Upper lobe of left lung (tissue), 6 donors: Measurements from ENCODE around the gene ERMP1. TPM values are rescaled to one million over a fixed set of nuclear protein-coding genes. Genes with fewer than 3 reads are reported as not detected.

Experiments used
- ATAC-seq, 2 donors: fragments of 200-7000 bp; cut with Tn5 transposase; one replicate each; pipeline ENCODE4 v1.9.1; 2022; ENCODE audit warnings: mild to moderate bottlenecking in 2 of 2, moderate library complexity in 2 of 2; ENCODE audit not compliant: low FRiP score in 2 of 2
- DNase-seq, 2 donors: peaks; one replicate each; pipeline ENCODE4 v3.0.0-alpha.2; 2019 to 2020
- H3K27ac ChIP-seq, 4 donors: fragments of 200-600 bp; sonication (generic); one replicate each; pipeline ENCODE4 v1.5.1; 2016 to 2019
- H3K27me3 ChIP-seq, 4 donors: fragments of 200-600 bp; sonication (generic); one replicate each; pipeline ENCODE4 v1.5.1; 2017 to 2019
- H3K36me3 ChIP-seq, 4 donors: fragments of 200-600 bp; sonication (generic); one replicate each; pipeline ENCODE4 v1.5.1; 2016 to 2019
- H3K4me1 ChIP-seq, 4 donors: fragments of 200-600 bp; sonication (generic); one replicate each; pipeline ENCODE4 v1.5.1; 2018 to 2019
- H3K4me3 ChIP-seq, 4 donors: fragments of 200-600 bp; sonication (generic); one replicate each; pipeline ENCODE4 v1.5.1; 2017 to 2019; ENCODE audit warnings: mild to moderate bottlenecking in 2 of 4, moderate library complexity in 1 of 4
- H3K9me3 ChIP-seq, 4 donors: fragments of 200-600 bp; sonication (generic); one replicate each; pipeline ENCODE4 v1.5.1; 2018 to 2019
- EP300 ChIP-seq, 4 donors: sonication (generic); formaldehyde crosslinking; IDR thresholded peaks; one replicate each; pipeline ENCODE4 v1.5.1; 2017; ENCODE audit warnings: antibody characterized with exemption in 4 of 4, control low read depth in 2 of 4
- POLR2A ChIP-seq, 4 donors: fragments of 450-650 bp; IDR thresholded peaks; one replicate each; pipeline ENCODE4 v1.5.1; 2016 to 2017; ENCODE audit warnings: antibody characterized with exemption in 4 of 4, mild to moderate bottlenecking in 2 of 4
- POLR2AphosphoS5 ChIP-seq, 2 donors: sonication (generic); formaldehyde crosslinking; IDR thresholded peaks; one replicate each; pipeline ENCODE4 v1.5.1; 2017; ENCODE audit warnings: antibody characterized with exemption in 2 of 2
- WGBS, 2 donors: methylation state at CpG; one replicate each; pipeline ENCODE4 v1.1.5; 2017 to 2018; 5-methylcytosine and 5-hydroxymethylcytosine counted together
- total RNA-seq, 6 donors: library from RNA; depleted of rRNA in 4 of 6; stranded (reverse); fragments of >200 nt in 4 of 6; gene quantifications; one replicate each; pipeline versions ENCODE4 v1.1.0 to v1.2.1, GENCODE V29; 2016 to 2021
- TF ChIP-seq, protein P1 (sequence below), 6 experiments: fragments of 450-650 bp in 4 of 6; fragments of 200-600 bp in 2 of 6; sonication (generic) in 2 of 6; IDR thresholded peaks; one replicate each; pipeline ENCODE4 v1.5.1; 2016 to 2019; ENCODE audit warnings: antibody characterized with exemption in 6 of 6
- donor health status: DM: no; HTN: no; CAD: no; lungs with moderate emphysema.
- donor health status: DM: no; HTN: yes; CAD: no; lungs with severe emphysema.

ERMP1 gene
- total RNA-seq, 6 donors from 2014 or later: 8.4 to 27.4 (median 20.5) TPM

DNA sequence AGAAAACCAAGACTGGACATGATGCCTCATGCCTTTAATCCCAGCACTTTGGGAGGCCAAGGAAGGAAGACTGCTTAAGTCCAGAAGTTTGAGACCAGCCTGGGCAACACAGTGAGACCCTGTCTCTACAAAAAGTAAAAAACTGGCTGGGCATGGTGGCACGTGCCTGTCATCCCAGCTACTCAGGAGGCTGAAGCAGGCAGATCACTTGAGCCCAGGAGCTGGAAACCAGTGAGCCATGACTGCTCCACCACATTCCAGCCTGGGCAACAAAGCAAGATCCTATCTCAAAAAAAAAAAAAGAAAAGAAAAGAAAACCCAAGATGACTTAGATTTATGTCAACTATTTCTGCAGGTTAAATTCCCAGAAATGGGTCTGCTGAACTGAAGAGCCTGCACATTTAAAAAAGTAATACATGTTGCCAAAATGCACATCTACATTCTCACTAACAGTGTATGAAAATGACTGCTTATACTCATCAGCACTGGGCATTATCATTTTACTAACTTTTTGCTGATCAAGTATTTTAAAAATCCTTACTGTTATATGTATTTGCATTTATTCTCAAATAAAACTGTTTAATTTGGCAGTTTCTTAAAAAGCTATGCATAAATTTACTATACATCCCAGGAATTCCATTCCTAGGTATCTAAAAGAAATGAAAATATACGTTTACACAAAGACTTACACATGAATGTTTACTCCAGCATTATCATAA lies 14.3 kb downstream of the ERMP1 start:
- no peaks in the 10 kb centered on the region for H3K4me1 ChIP-seq
- WGBS, 2 donors: 81 to 94% methylated on average over 2 of the region's 2 CpGs
- H3K36me3 ChIP-seq: peaks cover 0 to 39% (median 6%) of the 10 kb centered on the region in 4 donors

DNA sequence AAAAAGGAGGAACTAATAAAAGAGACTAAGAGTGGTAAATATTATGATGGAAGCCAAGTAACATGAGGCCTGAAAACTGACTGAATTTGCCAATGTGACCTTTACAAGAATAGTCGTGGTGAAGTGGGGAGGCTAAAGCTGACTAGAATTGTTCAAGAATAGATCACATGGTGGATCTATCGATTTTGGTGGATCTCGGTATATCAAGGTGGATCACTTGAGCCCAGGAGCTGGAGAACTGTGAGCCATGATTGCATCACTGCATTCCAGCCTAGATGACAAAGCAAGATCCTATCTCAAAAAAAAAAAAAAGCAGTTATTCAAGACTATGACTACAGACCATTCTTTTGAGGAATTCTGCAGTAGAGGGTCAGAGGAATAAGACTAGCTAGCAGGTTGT lies 15.1 kb downstream of the ERMP1 start:
- ATAC-seq: no peak
- Histone ChIP-seq H3K9me3 (no peaks in the 10 kb centered on the region), H3K4me1 (no peaks in the 10 kb centered on the region), H3K27me3 (no peaks in the 10 kb centered on the region), H3K27ac (no peak overlapping the region), H3K36me3 (peaks cover 0 to 35% (median 5%) of the 10 kb centered on the region in 4 donors), H3K4me3 (no peak overlapping the region)
- TF ChIP-seq POLR2AphosphoS5 (IDR thresholded peaks at IDR 0.05): no peak
- no peak for TF ChIP-seq POLR2A (IDR thresholded peaks at IDR 0.05)
- no peak for TF ChIP-seq EP300 (IDR thresholded peaks at IDR 0.05)
- TF ChIP-seq, protein P1, sequence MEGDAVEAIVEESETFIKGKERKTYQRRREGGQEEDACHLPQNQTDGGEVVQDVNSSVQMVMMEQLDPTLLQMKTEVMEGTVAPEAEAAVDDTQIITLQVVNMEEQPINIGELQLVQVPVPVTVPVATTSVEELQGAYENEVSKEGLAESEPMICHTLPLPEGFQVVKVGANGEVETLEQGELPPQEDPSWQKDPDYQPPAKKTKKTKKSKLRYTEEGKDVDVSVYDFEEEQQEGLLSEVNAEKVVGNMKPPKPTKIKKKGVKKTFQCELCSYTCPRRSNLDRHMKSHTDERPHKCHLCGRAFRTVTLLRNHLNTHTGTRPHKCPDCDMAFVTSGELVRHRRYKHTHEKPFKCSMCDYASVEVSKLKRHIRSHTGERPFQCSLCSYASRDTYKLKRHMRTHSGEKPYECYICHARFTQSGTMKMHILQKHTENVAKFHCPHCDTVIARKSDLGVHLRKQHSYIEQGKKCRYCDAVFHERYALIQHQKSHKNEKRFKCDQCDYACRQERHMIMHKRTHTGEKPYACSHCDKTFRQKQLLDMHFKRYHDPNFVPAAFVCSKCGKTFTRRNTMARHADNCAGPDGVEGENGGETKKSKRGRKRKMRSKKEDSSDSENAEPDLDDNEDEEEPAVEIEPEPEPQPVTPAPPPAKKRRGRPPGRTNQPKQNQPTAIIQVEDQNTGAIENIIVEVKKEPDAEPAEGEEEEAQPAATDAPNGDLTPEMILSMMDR (IDR thresholded peaks at IDR 0.05): no peak
- WGBS, 2 donors: 87 to 92% methylated on average over 3 of the region's 3 CpGs
- no peak for DNase-seq

More for the DNA sequence above, 14.3 kb downstream of the ERMP1 start:
- Histone ChIP-seq H3K9me3 (no peaks in the 10 kb centered on the region), H3K27me3 (no peaks in the 10 kb centered on the region), H3K27ac (no peak overlapping the region), H3K4me3 (no peak overlapping the region)
- TF ChIP-seq POLR2AphosphoS5 (IDR thresholded peaks at IDR 0.05) (no peak), POLR2A (IDR thresholded peaks at IDR 0.05) (no peak), EP300 (IDR thresholded peaks at IDR 0.05) (no peak)
- TF ChIP-seq, protein P1 (IDR thresholded peaks at IDR 0.05): no peak
- ATAC-seq (no peak), DNase-seq (no peak)

DNA sequence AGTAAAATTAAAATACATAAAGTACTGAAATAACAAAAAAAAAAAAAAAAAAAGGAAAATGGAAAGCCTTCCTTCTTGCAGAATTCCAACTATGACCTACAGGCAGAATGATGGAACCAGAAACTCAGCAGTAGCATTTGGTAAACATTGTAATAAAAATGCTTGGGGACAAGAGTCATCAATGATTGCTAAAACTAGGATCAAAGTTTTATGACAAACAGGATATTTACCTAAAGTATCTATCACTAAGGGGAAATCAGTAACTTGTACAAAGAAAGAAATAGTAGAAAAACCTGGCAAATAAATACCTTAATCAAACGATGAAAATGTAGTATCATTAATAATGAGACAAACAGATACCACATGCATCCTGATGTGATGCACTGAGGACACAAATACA lies 17.5 kb downstream of the ERMP1 start:
- Histone ChIP-seq H3K9me3 (no peaks in the 10 kb centered on the region), H3K4me1 (no peaks in the 10 kb centered on the region), H3K27me3 (no peaks in the 10 kb centered on the region), H3K27ac (no peak overlapping the region), H3K4me3 (no peak overlapping the region), H3K36me3 (peaks cover 0 to 38% (median 3%) of the 10 kb centered on the region in 4 donors)
- 79 to 97% methylated on average over 1 of the region's 1 CpG for WGBS, 2 donors
- no peak for DNase-seq
- no peak for ATAC-seq
- TF ChIP-seq POLR2AphosphoS5 (IDR thresholded peaks at IDR 0.05): no peak
- no peak for TF ChIP-seq EP300 (IDR thresholded peaks at IDR 0.05)

DNA sequence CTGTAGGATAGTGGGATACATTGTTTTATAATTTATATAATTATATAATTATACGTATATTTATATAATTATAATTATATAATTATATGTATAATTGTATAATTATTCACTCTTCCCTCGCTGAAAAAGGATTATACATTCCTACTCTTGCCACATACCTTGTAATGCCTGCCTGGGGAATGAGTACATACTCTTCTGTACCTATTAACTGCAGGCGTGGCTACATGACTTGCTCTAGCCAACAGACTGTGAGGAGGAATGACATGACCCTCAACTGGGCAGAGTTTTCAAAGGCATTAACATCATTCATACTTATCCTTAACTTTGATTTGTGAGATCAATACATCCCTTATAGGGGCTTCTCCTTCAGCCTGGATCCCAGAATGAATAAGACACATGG lies 19.1 kb downstream of the ERMP1 start:
- DNase-seq (no peak), ATAC-seq (no peak)
- Histone ChIP-seq H3K27ac (no peak overlapping the region), H3K36me3 (peaks cover 0 to 51% (median 6%) of the 10 kb centered on the region in 4 donors), H3K27me3 (no peaks in the 10 kb centered on the region), H3K4me1 (no peaks in the 10 kb centered on the region), H3K9me3 (no peaks in the 10 kb centered on the region), H3K4me3 (no peak overlapping the region)
- WGBS, 2 donors: 78 to 82% methylated on average over 3 of the region's 3 CpGs
- TF ChIP-seq POLR2A (IDR thresholded peaks at IDR 0.05): no peak
- TF ChIP-seq EP300 (IDR thresholded peaks at IDR 0.05): no peak
- TF ChIP-seq, protein P1 (IDR thresholded peaks at IDR 0.05): no peak
- no peak for TF ChIP-seq POLR2AphosphoS5 (IDR thresholded peaks at IDR 0.05)

DNA sequence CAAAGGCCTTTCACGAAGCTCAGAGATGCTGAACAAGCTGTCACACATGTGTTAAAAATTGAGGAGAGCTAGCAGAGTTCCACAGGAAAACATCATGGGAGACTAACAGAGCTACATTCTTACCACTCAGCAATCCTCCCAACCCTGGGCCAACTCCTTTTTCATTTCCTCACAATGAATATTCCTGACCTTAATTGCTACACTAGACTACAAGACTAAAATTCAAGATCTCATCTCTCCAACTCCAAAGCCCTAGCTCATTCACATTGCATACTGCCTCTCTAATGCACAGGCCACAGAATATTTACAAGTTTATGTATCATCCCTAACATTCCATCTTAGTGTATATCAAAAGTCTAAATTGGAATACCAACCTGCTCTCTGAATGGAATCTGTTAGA lies 21.2 kb downstream of the ERMP1 start:
- Histone ChIP-seq H3K4me1 (no peaks in the 10 kb centered on the region), H3K9me3 (no peaks in the 10 kb centered on the region), H3K36me3 (peaks cover 0 to 50% (median 6%) of the 10 kb centered on the region in 4 donors), H3K27ac (no peak overlapping the region), H3K27me3 (no peaks in the 10 kb centered on the region), H3K4me3 (no peak overlapping the region)
- ATAC-seq (no peak), DNase-seq (no peak)
- TF ChIP-seq EP300 (IDR thresholded peaks at IDR 0.05) (no peak), POLR2A (IDR thresholded peaks at IDR 0.05) (no peak), POLR2AphosphoS5 (IDR thresholded peaks at IDR 0.05) (no peak)
- TF ChIP-seq, protein P1 (IDR thresholded peaks at IDR 0.05): no peak
- 87 to 100% methylated on average over 1 of the region's 1 CpG for WGBS, 2 donors
